ENCODE measurements around the gene TSPAN33. TPM values are rescaled to one million over a fixed set of nuclear protein-coding genes. Genes with fewer than 3 reads are reported as not detected.

The TSPAN33 gene
- total and polyA plus RNA-seq, 10 of the 15 experiments (the other 5 are each of a cell fraction or from before 2014, with no cell fraction given), result 12.0 to 123 (median 86.3) TPM

DNA sequence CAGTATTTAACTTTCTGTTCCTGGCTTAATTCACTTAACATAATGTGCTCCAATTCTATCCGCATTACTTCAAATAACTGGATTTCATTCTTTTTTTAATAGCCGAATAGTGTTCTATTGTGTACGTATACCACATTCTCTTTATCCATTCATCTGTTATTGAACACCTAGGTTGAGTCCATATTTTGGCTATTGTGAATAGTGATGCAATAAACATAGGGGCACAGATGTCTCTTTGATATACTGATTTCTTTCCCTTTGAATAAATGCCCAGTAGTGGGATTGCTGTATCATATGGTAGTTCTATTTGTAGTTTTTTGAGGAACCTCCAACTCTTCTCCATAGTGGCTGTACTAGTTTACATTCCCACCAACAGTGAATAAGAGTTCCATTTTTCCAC, 25.5 kb upstream of the TSPAN33 start:
- Histone ChIP-seq H3K9ac (ENCODE audit: control insufficient read depth, insufficient read depth, low read length) (no peak overlapping the region), H3K27me3 (replicated peaks in 1 of 2; ENCODE audit: control insufficient read depth in 2 of 2, insufficient read depth in 2 of 2, low read length in 1 of 2) (no peaks in the 10 kb centered on the region), H3K9me3 (replicated peaks; ENCODE audit: control insufficient read depth, insufficient read depth, low read length) (peaks cover 31% of the 10 kb centered on the region), H2AFZ (ENCODE audit: control insufficient read depth, low read depth, low read length) (no peak overlapping the region), H3K4me3 (no peak overlapping the region), H3K27ac (ENCODE audit: control insufficient read depth, insufficient read depth) (no peak overlapping the region), H3K4me2 (ENCODE audit: control insufficient read depth, insufficient read depth) (no peak overlapping the region), H3K4me1 (ENCODE audit: control insufficient read depth, insufficient read depth, low read length) (peaks cover 29% of the 10 kb centered on the region), H3K36me3 (ENCODE audit: control insufficient read depth in 2 of 2, insufficient read depth in 2 of 2, low read length in 1 of 2) (no peaks in the 10 kb centered on the region), H3K79me2 (ENCODE audit: control insufficient read depth, insufficient read depth, low read length) (no peaks in the 10 kb centered on the region), H4K20me1 (ENCODE audit: control insufficient read depth, insufficient read depth) (no peaks in the 10 kb centered on the region)
- FAIRE-seq (no peak), DNase-seq (ENCODE audit: low read depth, low spot score) (no peak), ATAC-seq (no peak)
- TF ChIP-seq, protein P1, sequence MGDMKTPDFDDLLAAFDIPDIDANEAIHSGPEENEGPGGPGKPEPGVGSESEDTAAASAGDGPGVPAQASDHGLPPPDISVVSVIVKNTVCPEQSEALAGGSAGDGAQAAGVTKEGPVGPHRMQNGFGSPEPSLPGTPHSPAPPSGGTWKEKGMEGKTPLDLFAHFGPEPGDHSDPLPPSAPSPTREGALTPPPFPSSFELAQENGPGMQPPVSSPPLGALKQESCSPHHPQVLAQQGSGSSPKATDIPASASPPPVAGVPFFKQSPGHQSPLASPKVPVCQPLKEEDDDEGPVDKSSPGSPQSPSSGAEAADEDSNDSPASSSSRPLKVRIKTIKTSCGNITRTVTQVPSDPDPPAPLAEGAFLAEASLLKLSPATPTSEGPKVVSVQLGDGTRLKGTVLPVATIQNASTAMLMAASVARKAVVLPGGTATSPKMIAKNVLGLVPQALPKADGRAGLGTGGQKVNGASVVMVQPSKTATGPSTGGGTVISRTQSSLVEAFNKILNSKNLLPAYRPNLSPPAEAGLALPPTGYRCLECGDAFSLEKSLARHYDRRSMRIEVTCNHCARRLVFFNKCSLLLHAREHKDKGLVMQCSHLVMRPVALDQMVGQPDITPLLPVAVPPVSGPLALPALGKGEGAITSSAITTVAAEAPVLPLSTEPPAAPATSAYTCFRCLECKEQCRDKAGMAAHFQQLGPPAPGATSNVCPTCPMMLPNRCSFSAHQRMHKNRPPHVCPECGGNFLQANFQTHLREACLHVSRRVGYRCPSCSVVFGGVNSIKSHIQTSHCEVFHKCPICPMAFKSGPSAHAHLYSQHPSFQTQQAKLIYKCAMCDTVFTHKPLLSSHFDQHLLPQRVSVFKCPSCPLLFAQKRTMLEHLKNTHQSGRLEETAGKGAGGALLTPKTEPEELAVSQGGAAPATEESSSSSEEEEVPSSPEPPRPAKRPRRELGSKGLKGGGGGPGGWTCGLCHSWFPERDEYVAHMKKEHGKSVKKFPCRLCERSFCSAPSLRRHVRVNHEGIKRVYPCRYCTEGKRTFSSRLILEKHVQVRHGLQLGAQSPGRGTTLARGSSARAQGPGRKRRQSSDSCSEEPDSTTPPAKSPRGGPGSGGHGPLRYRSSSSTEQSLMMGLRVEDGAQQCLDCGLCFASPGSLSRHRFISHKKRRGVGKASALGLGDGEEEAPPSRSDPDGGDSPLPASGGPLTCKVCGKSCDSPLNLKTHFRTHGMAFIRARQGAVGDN (IDR thresholded peaks at IDR 0.05), result no peak
- TF ChIP-seq MYB (IDR thresholded peaks at IDR 0.05; ENCODE audit: borderline replicate concordance, low read depth, low read length) (no peak), NR2F1 (conservative IDR thresholded peaks at IDR 0.05) (no peak), JUNB (IDR thresholded peaks at IDR 0.05) (no peak), RB1 (IDR thresholded peaks at IDR 0.05; ENCODE audit: borderline replicate concordance) (no peak), NR2C2 (IDR thresholded peaks at IDR 0.05; ENCODE audit: borderline replicate concordance, control insufficient read depth, insufficient read length, low read depth) (no peak), ZSCAN29 (IDR thresholded peaks at IDR 0.05) (no peak), NFXL1 (IDR thresholded peaks at IDR 0.05; ENCODE audit: borderline replicate concordance) (no peak), SUPT20H (IDR thresholded peaks at IDR 0.05; ENCODE audit: borderline replicate concordance, control insufficient read depth, low read depth, low read length) (no peak)
- TF ChIP-seq, protein P2, sequence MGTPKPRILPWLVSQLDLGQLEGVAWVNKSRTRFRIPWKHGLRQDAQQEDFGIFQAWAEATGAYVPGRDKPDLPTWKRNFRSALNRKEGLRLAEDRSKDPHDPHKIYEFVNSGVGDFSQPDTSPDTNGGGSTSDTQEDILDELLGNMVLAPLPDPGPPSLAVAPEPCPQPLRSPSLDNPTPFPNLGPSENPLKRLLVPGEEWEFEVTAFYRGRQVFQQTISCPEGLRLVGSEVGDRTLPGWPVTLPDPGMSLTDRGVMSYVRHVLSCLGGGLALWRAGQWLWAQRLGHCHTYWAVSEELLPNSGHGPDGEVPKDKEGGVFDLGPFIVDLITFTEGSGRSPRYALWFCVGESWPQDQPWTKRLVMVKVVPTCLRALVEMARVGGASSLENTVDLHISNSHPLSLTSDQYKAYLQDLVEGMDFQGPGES (IDR thresholded peaks at IDR 0.05), result no peak
- TF ChIP-seq, protein P3, sequence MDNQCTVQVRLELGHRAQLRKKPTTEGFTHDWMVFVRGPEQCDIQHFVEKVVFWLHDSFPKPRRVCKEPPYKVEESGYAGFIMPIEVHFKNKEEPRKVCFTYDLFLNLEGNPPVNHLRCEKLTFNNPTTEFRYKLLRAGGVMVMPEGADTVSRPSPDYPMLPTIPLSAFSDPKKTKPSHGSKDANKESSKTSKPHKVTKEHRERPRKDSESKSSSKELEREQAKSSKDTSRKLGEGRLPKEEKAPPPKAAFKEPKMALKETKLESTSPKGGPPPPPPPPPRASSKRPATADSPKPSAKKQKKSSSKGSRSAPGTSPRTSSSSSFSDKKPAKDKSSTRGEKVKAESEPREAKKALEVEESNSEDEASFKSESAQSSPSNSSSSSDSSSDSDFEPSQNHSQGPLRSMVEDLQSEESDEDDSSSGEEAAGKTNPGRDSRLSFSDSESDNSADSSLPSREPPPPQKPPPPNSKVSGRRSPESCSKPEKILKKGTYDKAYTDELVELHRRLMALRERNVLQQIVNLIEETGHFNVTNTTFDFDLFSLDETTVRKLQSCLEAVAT (IDR thresholded peaks at IDR 0.05), result no peak
- TF ChIP-seq, protein P4, sequence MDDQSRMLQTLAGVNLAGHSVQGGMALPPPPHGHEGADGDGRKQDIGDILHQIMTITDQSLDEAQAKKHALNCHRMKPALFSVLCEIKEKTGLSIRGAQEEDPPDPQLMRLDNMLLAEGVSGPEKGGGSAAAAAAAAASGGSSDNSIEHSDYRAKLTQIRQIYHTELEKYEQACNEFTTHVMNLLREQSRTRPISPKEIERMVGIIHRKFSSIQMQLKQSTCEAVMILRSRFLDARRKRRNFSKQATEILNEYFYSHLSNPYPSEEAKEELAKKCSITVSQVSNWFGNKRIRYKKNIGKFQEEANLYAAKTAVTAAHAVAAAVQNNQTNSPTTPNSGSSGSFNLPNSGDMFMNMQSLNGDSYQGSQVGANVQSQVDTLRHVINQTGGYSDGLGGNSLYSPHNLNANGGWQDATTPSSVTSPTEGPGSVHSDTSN (IDR thresholded peaks at IDR 0.05; ENCODE audit: insufficient replicate concordance, low read depth, low read length), result no peak
- TF ChIP-seq, protein P5, sequence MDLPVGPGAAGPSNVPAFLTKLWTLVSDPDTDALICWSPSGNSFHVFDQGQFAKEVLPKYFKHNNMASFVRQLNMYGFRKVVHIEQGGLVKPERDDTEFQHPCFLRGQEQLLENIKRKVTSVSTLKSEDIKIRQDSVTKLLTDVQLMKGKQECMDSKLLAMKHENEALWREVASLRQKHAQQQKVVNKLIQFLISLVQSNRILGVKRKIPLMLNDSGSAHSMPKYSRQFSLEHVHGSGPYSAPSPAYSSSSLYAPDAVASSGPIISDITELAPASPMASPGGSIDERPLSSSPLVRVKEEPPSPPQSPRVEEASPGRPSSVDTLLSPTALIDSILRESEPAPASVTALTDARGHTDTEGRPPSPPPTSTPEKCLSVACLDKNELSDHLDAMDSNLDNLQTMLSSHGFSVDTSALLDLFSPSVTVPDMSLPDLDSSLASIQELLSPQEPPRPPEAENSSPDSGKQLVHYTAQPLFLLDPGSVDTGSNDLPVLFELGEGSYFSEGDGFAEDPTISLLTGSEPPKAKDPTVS (IDR thresholded peaks at IDR 0.05; ENCODE audit: low read depth, low read length), result no peak
- ChIA-PET POLR2A (no interaction called here), RAD21 (ENCODE audit: unreplicated experiment) (no interaction called here), CTCF (interaction anchor here (0.8 to 1.6 kb wide), 2 partner anchors 16 to 28 kb away, joined by 3 to 7 read pairs; no protein-coding TSS in a partner anchor), SMC1A (ENCODE audit: uncharacterized antibody, unreplicated experiment) (interaction anchor here (0.6 to 1.5 kb wide), 3 partner anchors 20 to 47 kb away, joined by 3 to 5 read pairs (median 5); partner anchors contain the start of gene TSPAN33)
- 95% methylated on average over 3 of the region's 3 CpGs for WGBS (ENCODE audit: insufficient coverage, insufficient replicate concordance, low lambda C conversion rate, missing lambda C conversion rate)
- BruUV-seq (replicated peaks), result no TSS peak
- in situ Hi-C loops (cut with MboI) (no loop called here), intact Hi-C loops (cut with micrococcal nuclease; ENCODE audit: unreplicated experiment) (no loop called here)

Data from GM12878 (cell line).